HG03342 (cell line): Measurements from ENCODE around the gene COPZ1.
"Not testable (repeated sequence)": the region's sequence is repeated elsewhere in the genome, so short reads cannot be mapped to it uniquely, and the experiment has no call there.

Experiments used
- ATAC-seq: cut with Tn5 transposase; IDR thresholded peaks from one replicate; pipeline ENCODE4 v1.9.1; 2021; ENCODE audit warnings: mild to moderate bottlenecking, moderate library complexity; ENCODE audit not compliant: unreplicated experiment

COPZ1 gene

GRCh38 chr12:54294152-54294952 is 30.6 kb upstream of the COPZ1 start:
- peak; percentile 51 for ATAC-seq

DNA sequence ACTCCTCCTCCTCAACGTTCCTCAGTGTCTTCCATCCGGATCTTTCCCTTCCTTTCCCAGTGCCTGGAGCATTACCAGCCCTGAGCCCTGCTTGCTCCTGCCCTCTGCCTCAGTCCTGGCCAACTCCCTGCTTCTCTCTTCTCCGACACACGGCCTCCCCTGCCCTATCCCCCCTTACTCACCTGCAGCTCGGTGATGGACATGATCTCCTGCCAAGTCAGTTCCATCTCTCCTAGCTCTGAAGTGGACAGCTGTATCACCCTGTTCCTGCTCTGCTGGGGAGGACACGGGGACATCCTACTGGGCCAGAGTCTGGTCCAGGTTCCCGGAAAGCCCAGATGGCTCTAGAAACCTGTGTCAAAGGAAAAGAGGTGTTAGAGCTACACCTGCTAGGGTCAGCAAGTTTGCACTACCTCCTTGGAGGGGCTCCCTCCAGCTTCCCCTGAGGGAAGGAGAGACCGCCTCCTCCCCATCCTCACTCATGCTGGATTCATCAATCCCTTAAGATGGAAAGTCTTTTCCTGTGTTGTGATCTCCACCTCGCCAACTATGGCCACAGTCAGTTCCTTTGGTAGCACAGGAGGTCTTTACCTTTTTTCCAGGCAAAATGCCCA is 29.9 kb upstream of the COPZ1 start:
- ATAC-seq: no peak

DNA sequence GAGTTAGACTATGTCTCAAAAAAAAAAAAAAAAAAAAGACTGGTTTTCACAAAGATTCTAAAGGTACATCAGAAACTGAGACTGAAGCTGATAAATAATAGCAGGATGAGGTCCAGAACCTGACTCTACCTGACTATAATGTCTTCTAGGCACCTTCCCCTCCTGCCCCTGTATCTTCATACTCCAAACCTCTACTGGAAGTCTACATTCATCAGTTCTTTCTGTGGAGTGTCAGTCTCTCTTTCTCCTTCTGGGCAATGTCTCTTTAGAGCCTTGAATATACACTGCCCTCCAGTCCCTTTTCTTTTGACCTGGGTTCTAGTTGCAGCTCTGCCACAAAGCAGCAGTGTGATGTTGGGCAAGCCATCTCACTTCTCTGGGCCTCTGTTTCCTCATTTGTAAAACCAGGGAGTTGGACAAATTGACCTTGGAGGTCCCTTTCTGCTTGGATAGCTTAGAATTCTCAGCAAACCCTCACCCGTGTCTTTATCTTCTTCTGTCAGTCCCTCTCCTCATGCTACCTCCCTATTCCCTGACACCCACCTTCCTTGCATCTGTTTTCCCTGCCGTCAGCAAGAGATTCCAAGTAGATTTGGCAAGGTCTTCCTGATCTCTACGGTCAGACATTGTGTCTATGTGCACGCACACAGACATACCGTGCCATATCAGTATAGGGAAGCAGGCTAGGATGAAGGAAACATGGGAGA is 28.4 kb upstream of the COPZ1 start:
- ATAC-seq: no peak

- ATAC-seq: no peak
Measured at GRCh38 chr12:54298904-54299303, 26.0 kb upstream of the COPZ1 start.

DNA sequence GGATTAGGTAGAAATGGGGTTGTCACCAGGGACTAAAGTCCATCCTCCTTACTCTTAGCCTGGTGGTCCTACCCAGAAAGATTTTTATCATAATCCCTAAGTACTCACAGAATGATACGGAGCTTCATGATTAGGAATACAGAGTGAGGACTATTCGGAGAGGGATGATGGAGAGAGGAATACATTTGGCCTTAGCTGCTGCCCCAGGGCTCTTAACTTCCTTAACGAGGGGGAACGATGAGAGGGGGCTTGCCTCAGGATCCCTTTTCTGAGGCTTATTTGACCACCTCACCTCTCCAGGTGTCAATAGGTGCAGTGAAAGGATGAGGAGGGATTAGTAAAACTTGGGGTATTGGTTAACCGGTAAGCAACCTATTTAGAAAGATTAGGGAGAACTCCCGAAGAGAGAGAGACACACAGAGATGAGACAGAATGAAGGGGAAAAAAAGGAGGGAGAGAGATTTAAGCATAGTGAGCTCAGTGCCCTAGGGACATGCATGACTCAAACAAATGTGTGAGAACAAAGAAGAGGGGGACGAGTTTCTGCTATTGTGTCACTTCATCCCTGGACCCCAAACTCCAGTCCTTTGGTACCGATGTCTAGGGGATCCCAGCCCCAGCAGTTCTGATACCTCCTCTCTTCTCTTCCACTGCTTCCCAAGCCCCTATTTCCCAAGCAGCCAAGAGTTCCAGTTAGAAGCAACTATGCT is 25.3 kb upstream of the COPZ1 start:
- no peak for ATAC-seq

GRCh38 chr12:54300225-54300731 is 24.7 kb upstream of the COPZ1 start:
- ATAC-seq: no peak

GRCh38 chr12:54300732-54301427 is 24.1 kb upstream of the COPZ1 start, which contains the start of gene NFE2:
Gene NFE2 (minus strand): TSS chr12:54301015. CDS start chr12:54295248, 5,767 bp downstream.
- no peak for ATAC-seq

- no peak for ATAC-seq
Measured at GRCh38 chr12:54301428-54302048, 23.4 kb upstream of the COPZ1 start.

- no peak for ATAC-seq
Measured at GRCh38 chr12:54303640-54304039, 21.3 kb upstream of the COPZ1 start.

DNA sequence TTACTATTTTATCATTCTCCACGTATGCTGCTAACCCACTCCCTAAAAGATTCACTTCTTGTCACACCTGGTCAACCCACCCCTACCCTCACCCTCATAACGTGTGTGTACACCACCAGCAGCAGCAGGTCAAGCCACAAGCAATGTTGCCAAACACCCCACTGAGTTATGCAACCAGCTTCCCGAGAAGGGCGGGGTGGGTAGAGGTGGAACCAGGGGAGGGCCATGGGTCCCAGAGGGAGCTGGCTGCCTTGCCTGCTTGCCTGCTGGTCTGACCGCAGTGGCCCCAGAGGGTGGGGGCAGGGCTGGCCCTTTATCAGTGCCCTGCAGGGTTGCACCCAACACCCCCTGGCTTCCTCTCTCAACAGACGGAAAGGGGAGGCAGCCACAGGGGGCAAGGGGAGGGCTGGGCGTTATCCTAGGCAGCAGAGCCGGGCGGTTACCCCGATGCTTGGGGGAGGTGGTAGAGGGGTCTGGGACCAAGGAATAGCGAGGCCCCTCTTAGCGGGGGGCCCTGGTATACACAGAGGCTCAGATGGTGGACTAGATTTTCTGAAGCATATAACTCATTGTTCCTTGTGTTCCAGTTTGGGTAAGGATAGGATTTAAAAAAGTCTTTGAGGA is 20.6 kb upstream of the COPZ1 start:
- no peak for ATAC-seq

GRCh38 chr12:54306925-54307741 is 17.8 kb upstream of the COPZ1 start:
- ATAC-seq: no peak

DNA sequence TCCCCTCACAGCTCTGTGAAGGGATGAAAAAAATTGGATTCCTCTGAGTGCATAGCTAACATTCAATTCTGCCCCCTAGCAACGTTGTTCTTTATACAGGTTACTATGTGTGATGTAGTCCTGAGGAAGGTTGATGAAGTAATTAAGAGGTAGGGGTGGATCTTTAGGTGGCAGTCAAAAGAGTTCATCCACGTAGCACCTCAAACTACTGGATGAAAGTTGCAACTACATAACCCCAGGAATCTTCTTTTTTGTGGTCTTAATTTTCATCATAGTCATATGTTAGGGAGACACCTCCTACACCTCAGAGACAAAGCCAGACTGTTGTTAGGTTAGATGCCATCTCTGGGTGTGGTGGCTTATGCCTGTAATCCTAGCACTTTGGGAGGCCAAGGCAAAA is 13.9 kb upstream of the COPZ1 start:
- ATAC-seq: no peak

DNA sequence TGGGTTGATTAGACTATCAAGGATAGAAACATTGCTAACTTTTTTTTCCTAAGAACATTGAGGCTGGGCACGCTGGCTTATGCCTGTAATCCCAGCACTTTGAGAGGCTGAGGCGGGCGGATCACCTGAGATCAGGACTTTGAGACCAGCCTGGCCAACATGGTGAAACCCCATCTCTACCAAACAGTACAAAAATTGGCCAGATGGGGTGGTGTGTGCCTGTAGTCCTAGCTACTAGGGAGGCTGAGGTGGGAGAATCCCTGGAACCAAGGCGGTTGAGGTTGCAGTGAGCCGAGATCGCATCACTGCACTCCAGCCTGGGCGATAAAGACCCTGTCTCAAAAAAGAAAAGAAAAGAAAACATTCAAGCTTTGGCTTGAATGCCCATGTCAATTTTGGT is 12.6 kb upstream of the COPZ1 start:
- not testable (repeated sequence) for ATAC-seq

- no peak for ATAC-seq
Measured at GRCh38 chr12:54321363-54321762, 3.6 kb upstream of the COPZ1 start.

- not testable (repeated sequence) for ATAC-seq
Measured at GRCh38 chr12:54325442-54326109, 645 bp downstream of the COPZ1 start.

- no peak for ATAC-seq
Measured at GRCh38 chr12:54328595-54329337, 3.8 kb downstream of the COPZ1 start.

GRCh38 chr12:54329759-54330158 is 4.8 kb downstream of the COPZ1 start:
- no peak for ATAC-seq
